Parathyroid adenoma (tissue), 2 donors: ENCODE measurements around the gene MYPN.

Experiments used
- H2AFZ ChIP-seq: fragments of 300-600 bp; sonication (generic); one replicate; pipeline ENCODE4 v1.7.0; 2017; ENCODE audit warnings: antibody characterized with exemption, mild to moderate bottlenecking
- H3K27ac ChIP-seq: fragments of 300-600 bp; sonication (generic); one replicate; pipeline ENCODE4 v1.7.0; 2017
- H3K27me3 ChIP-seq: fragments of 300-600 bp; sonication (generic); one replicate; pipeline ENCODE4 v1.7.0; 2017; ENCODE audit warnings: low read length; ENCODE audit not compliant: control insufficient read depth, insufficient read depth
- H3K36me3 ChIP-seq: fragments of 300-600 bp; sonication (generic); one replicate; pipeline ENCODE4 v1.7.0; 2017; ENCODE audit warnings: low read length; ENCODE audit not compliant: control insufficient read depth, insufficient read depth
- H3K4me1 ChIP-seq: fragments of 300-600 bp; sonication (generic); one replicate; pipeline ENCODE4 v1.7.0; 2017; ENCODE audit warnings: control low read depth
- H3K4me2 ChIP-seq: fragments of 300-600 bp; sonication (generic); one replicate; pipeline ENCODE4 v1.7.0; 2017; ENCODE audit warnings: low read length
- H3K4me3 ChIP-seq: fragments of 300-600 bp; sonication (generic); one replicate; pipeline ENCODE4 v1.7.0; 2017; ENCODE audit warnings: low read depth, low read length
- H3K79me2 ChIP-seq: fragments of 300-600 bp; sonication (generic); one replicate; pipeline ENCODE4 v1.7.0; 2017; ENCODE audit warnings: control low read depth
- H3K9ac ChIP-seq: fragments of 300-600 bp; sonication (generic); one replicate; pipeline ENCODE4 v1.7.0; 2017; ENCODE audit warnings: mild to moderate bottlenecking
- H3K9me3 ChIP-seq: fragments of 300-600 bp; sonication (generic); one replicate; pipeline ENCODE4 v1.7.0; 2017; ENCODE audit warnings: low read length; ENCODE audit not compliant: control insufficient read depth
- CTCF ChIP-seq: fragments of 300-600 bp; sonication (generic); IDR thresholded peaks from one replicate; pipeline ENCODE4 v1.7.0; 2017; ENCODE audit warnings: antibody characterized with exemption, mild to moderate bottlenecking
- donor health status: primary hyperparathyroidism.

MYPN gene

GRCh38 chr10:68178592-68178991, 69.3 kb downstream of the MYPN start:
- Histone ChIP-seq H3K79me2 (no peaks in the 10 kb centered on the region), H3K9ac (no peak overlapping the region), H2AFZ (no peak overlapping the region), H3K9me3 (no peaks in the 10 kb centered on the region), H3K4me2 (no peak overlapping the region), H3K4me3 (no peak overlapping the region), H3K4me1 (no peaks in the 10 kb centered on the region), H3K27me3 (no peaks in the 10 kb centered on the region), H3K27ac (no peak overlapping the region), H3K36me3 (no peaks in the 10 kb centered on the region)
- no peak for TF ChIP-seq CTCF

- Histone ChIP-seq H3K4me3 (no peak overlapping the region), H3K4me1 (no peaks in the 10 kb centered on the region), H3K36me3 (no peaks in the 10 kb centered on the region), H3K27me3 (no peaks in the 10 kb centered on the region), H3K9me3 (no peaks in the 10 kb centered on the region), H3K79me2 (no peaks in the 10 kb centered on the region), H3K4me2 (no peak overlapping the region), H2AFZ (no peak overlapping the region), H3K9ac (no peak overlapping the region), H3K27ac (no peak overlapping the region)
- no peak for TF ChIP-seq CTCF
Measured at GRCh38 chr10:68179016-68179415, 69.7 kb downstream of the MYPN start.

GRCh38 chr10:68180490-68180889, 71.2 kb downstream of the MYPN start:
- no peaks in the 10 kb centered on the region for H3K79me2 ChIP-seq
- H3K27me3 ChIP-seq: no peaks in the 10 kb centered on the region
- H3K27ac ChIP-seq: no peak overlapping the region
- H3K36me3 ChIP-seq: no peaks in the 10 kb centered on the region
- TF ChIP-seq CTCF: no peak
- H2AFZ ChIP-seq: no peak overlapping the region
- H3K9ac ChIP-seq: no peak overlapping the region
- H3K4me3 ChIP-seq: no peak overlapping the region
- no peaks in the 10 kb centered on the region for H3K4me1 ChIP-seq
- H3K9me3 ChIP-seq: no peaks in the 10 kb centered on the region
- no peak overlapping the region for H3K4me2 ChIP-seq

- H3K9ac ChIP-seq: no peak overlapping the region
- no peak overlapping the region for H3K4me3 ChIP-seq
- H3K9me3 ChIP-seq: no peaks in the 10 kb centered on the region
- H3K27ac ChIP-seq: no peak overlapping the region
- H3K4me1 ChIP-seq: no peaks in the 10 kb centered on the region
- no peak for TF ChIP-seq CTCF
- H3K36me3 ChIP-seq: no peaks in the 10 kb centered on the region
- no peak overlapping the region for H2AFZ ChIP-seq
- H3K4me2 ChIP-seq: no peak overlapping the region
- H3K79me2 ChIP-seq: no peaks in the 10 kb centered on the region
- no peaks in the 10 kb centered on the region for H3K27me3 ChIP-seq
Measured at GRCh38 chr10:68184546-68184945, 75.3 kb downstream of the MYPN start.

GRCh38 chr10:68185085-68185484, 75.8 kb downstream of the MYPN start:
- H3K4me2 ChIP-seq: no peak overlapping the region
- no peak overlapping the region for H2AFZ ChIP-seq
- H3K27ac ChIP-seq: no peak overlapping the region
- no peaks in the 10 kb centered on the region for H3K27me3 ChIP-seq
- no peaks in the 10 kb centered on the region for H3K36me3 ChIP-seq
- H3K4me1 ChIP-seq: no peaks in the 10 kb centered on the region
- H3K4me3 ChIP-seq: no peak overlapping the region
- H3K9ac ChIP-seq: no peak overlapping the region
- TF ChIP-seq CTCF: no peak
- H3K79me2 ChIP-seq: no peaks in the 10 kb centered on the region
- H3K9me3 ChIP-seq: no peaks in the 10 kb centered on the region
